ENCODE measurements around the gene NPAS4.
A peak's percentile ranks its signal among the peaks of the same experiment; 100 is the strongest.
"Not testable (repeated sequence)": the region's sequence is repeated elsewhere in the genome, so short reads cannot be mapped to it uniquely, and the experiment has no call there.

Gene NPAS4

GRCh38 chr11:66420671-66421476, at the start of gene NPAS4:
NPAS4 (plus strand) TSS chr11:66421035; CDS start chr11:66421180, 145 bp downstream.
- DNase-seq: no peak

- DNase-seq: peak; percentile 84
Measured at GRCh38 chr11:66371627-66372415, 49.0 kb upstream of the NPAS4 start, which contains the start of gene SLC29A2. SLC29A2 (minus strand) TSS chr11:66371760; CDS start chr11:66371591, 169 bp downstream.

DNA sequence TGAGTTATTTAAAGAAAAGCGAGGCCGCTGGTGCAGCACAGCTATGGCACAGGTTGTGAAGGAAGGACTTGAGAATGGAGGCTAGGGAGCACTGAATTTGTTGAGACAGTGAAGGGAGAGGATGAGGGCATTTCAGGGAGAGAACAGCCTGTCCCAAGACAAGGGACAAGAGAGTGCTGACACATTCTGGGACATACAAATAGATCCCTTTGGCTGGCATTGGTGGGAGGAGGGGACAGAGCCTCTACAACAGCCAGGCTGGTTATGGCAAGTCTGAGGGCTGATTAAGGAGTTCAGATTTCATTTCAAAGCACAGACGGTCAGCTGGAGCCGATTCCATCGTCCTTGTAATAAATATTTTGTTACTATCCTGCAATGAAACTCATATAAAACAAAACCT, 47.6 kb upstream of the NPAS4 start:
- no peak for DNase-seq

DNA sequence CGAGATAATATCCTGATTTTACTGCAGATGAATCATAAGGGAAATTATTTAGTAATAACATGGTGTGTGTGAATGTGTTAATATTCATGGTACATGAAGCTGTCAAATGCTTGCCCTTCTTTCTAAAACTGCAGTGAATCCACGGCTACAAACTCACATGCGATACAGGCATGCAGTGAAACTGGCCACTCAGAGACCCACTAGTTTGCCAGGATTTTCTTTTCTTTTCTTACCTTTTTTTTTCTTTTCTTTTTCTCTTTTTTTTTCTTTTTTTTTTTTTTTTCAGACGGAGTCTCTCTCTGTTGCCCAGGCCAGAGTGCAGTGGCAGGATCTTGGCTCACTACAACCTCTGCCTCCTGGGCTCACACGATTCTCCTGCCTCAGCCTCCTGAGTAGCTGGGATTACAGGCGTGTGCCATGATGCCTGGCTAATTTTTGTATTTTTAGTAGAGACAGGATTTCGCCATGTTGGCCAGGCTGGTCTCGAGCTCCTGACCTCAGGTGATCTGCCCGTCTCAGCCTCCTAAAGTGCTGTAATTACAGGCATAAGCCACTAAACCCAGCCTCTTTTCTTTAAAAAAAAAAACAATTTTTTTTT, 47.0 kb upstream of the NPAS4 start:
- not testable (repeated sequence) for DNase-seq

DNA sequence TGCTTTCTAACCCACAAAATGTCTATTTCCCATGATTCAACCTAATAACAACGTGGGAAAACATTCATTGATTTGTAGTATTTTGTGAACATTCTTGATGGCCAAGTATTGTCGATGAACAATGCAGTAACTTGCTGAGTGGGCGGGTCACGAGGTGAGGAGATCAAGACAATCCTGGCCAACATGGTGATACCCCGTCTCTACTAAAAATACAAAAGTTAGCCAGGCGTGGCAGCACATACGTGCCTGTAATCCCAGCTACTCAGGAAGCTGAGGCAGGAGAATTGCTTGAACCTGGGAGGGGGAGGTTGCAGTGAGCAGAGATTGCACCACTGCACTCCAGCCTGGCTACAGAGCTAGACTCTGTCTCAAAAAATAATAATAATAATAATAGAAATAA, 40.6 kb upstream of the NPAS4 start:
- DNase-seq: not testable (repeated sequence)

DNA sequence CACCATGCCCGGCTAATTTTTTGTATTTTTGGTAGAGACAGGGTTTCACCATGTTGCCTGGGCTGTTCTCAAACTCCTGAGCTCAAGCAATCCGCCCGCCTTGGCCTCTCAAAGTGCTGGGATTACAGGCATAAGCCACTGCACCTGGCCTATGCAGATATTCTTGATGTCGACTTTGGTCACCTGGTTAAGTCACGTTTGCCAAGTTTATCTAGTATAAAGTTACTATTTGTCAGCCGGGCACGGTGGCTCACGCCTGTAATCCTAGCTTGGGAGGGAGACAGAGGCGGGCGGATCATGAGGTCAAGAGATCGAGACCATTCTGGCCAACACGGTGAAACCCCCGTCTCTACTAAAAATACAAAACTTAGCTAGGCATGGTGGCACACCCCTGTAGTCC, 36.5 kb upstream of the NPAS4 start:
- DNase-seq: not testable (repeated sequence)

DNA sequence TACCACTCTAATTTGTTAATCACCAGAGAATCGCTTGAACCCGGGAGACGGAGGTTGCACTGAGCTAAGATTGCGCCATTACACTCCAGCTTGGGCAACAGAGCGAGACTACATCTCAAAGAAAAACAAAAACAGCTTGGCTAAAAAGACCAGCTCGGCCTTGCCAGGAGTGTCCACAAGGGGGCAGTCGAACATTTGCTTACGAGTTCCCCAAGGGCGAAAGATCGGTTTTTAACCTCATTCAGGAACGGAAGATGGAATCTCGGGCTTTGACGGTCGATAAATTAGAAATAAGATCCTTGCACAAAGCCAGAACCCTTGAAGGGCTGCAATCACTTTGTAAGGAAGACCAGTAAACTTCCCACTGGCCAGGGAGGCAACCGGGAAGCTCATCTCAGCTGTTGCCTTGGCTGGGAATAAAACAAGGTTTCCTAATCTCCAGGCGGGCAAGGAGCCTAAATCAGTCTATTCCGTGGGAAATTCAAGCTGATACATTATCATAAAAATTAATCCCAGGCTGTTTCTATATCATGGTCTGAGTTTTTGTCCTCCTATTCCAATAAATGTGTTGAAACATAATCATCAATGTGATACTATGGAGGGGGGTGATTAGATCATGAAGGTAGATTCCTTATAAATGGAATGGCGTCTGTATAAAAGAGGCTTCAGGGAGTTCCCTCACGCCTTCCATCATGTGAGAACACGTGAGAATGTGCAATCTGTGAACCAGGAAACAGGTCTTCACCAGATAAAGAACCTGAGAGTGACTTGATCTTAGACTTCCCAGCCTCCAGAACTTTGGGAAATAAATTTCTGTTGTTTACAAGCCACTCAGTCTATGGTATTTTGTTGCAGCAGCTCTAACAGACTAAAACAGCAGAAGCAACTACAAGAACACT, 34.4 kb upstream of the NPAS4 start:
- peak; percentile 78 for DNase-seq

DNA sequence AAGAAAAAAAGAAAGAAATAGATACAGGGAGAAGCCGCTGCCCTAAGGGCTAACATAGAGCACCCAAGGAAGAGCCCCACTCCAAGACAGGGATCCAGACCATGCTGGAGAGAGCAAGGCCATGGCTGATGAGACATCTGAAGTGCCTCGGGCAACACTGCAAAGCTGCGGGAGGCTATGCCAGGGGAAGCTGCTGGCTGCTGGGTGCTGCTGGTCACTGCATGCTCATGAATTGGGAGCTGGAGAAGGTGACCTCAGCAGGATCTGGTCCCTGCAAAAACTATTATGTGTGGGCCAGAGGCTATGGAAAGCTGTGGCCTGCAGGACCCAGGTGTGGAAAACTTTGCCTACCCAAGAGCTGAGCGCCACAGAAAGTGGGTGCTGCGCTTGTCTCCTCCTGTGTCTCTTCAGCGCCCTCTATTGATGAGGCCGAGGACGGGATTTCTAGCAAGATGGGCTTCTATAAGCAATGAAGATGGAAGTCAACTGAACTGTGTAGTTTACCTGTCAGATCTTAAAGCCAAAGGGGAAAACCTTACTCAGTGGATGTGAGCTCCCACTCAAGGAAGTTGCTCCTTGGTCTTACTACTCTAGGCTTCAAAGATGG, 32.0 kb upstream of the NPAS4 start:
- DNase-seq: peak; percentile 69

DNA sequence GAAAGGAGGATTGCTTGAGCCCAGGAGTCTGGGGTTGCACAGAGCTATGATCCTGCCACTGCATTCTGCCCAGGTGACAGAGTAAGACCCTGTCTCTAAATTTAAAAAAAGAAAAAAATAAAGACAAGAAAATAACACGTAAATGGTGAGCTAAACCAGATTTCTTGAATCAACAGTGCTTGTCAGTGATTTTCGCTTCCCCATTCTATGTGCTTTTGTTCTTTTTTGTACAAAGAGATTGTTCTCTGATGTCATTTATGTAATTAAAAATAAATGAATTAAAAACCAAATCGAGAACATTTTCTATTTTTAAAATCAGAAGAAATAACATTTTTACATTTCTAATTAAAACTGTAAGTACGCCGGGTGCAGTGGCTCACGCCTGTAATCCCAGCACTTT, 29.5 kb upstream of the NPAS4 start:
- DNase-seq: no peak

- DNase-seq: no peak
Measured at GRCh38 chr11:66393954-66394353, 26.9 kb upstream of the NPAS4 start.

GRCh38 chr11:66407651-66408050, 13.2 kb upstream of the NPAS4 start:
- no peak for DNase-seq

- peak; percentile 84 for DNase-seq
Measured at GRCh38 chr11:66408488-66409214, 12.2 kb upstream of the NPAS4 start.

- no peak for DNase-seq
Measured at GRCh38 chr11:66409226-66409625, 11.6 kb upstream of the NPAS4 start.

GRCh38 chr11:66410191-66410590, 10.6 kb upstream of the NPAS4 start:
- DNase-seq: no peak

- no peak for DNase-seq
Measured at GRCh38 chr11:66411323-66411722, 9.5 kb upstream of the NPAS4 start.

- DNase-seq: no peak
Measured at GRCh38 chr11:66412110-66412509, 8.7 kb upstream of the NPAS4 start.

GRCh38 chr11:66413167-66413566, 7.7 kb upstream of the NPAS4 start:
- DNase-seq: no peak

DNA sequence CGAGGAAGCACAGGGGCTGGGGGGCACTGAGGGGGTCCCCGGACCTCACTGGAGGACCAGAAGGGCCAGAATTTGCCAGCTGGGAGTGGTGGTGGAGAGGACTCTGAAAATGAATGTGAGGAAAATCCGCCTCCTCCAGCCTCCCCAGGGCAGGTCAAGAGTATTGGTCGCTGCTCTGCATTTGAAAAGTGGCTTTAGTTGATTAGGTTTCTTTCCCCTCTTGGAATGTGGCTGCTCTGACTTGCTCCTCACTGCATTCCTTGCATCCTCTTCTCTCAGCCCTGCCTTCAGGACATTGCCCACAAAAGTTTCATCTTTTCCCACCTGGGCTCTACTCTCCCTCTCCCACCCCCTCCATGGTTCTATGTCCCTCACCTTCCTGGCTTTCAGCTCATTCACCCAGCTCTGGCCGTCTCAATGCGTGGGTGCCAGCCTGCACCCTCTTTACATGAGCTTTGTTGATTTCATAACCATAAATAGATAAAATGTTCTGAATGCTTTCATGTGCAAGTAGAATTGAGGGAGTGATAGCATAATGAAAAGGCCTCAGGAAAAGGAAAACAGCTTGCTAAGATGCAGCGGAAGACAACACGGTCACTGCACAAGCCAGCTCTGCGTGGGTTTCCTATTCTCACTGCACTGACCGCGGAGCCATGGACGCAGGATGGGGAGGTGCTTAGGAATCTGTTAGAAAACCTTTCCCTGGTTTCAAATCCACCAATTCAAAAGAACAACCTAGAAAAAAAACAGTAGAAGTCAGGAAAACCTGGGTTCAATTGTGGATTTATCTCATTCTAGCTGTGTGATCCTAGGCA, 6.5 kb upstream of the NPAS4 start:
- no peak for DNase-seq

DNA sequence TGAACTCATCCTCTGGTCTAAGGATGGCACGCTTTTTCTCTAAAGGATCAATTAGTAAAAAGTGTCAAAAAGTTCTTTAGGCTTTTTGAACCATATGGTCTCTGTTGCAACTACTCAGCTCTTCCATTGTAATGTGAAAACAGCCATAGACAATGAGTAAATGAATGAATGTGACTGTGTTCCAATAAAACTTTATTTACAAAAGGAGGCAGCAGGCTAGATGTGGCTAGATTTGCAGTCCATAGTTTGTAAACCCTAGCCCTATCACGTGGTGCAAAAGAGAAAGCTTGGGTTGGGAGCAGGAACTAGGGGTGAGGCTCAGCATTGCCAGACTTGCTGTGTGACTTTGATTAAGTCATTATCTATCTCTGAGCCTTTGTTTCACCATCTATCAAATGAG, 5.4 kb upstream of the NPAS4 start:
- DNase-seq: no peak

DNA sequence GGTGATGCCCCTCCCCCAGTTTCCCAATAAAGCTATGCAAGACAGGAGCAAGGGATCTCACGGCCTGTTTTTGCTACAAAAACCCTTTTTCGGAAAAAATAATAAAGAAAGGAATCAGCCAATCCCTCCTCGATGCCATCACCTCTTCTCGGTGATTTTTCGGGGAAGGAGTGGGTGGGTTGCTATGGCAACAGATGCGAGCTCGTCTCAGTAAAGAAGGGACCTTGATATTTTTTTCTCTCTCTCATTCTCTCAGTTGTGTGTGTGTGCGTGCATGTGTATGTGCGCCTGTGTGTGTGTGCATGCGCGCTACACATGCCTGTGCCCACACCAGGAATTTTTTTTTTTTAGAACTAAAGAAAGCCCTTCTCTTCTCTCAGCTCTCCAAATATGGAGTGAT, 3.8 kb upstream of the NPAS4 start:
- no peak for DNase-seq
